GM08714 (cell line): ENCODE data around the gene ZSWIM1.

Experiments used
- H3K4me3 ChIP-seq: fragments of 200-500 bp; sonication (Bioruptor generic); 2 replicates; pipeline ENCODE4 v1.5.1; 2014; ENCODE audit warnings: mild to moderate bottlenecking, low read length, inconsistent platforms
- ZNF274 ChIP-seq: IDR thresholded peaks from 2 replicates; pipeline ENCODE4 v1.6.1; 2012; ENCODE audit warnings: mild to moderate bottlenecking, low read depth, low read length

Gene ZSWIM1

GRCh38 chr20:45845452-45845851, 35.6 kb upstream of the ZSWIM1 start:
- H3K4me3 ChIP-seq: no peak overlapping the region
- TF ChIP-seq ZNF274: no peak

- no peak overlapping the region for H3K4me3 ChIP-seq
- TF ChIP-seq ZNF274: no peak
Observed at GRCh38 chr20:45848421-45848820, 32.6 kb upstream of the ZSWIM1 start.

- H3K4me3 ChIP-seq: no peak overlapping the region
- no peak for TF ChIP-seq ZNF274
Observed at GRCh38 chr20:45848969-45849582, 32.0 kb upstream of the ZSWIM1 start.

GRCh38 chr20:45850238-45850637, 30.8 kb upstream of the ZSWIM1 start:
- no peak overlapping the region for H3K4me3 ChIP-seq
- no peak for TF ChIP-seq ZNF274

- TF ChIP-seq ZNF274: no peak
- H3K4me3 ChIP-seq: no peak overlapping the region
Observed at GRCh38 chr20:45850926-45851325, 30.1 kb upstream of the ZSWIM1 start.

GRCh38 chr20:45851501-45851900, 29.5 kb upstream of the ZSWIM1 start:
- no peak overlapping the region for H3K4me3 ChIP-seq
- no peak for TF ChIP-seq ZNF274

GRCh38 chr20:45852326-45852725, 28.7 kb upstream of the ZSWIM1 start:
- no peak for TF ChIP-seq ZNF274
- H3K4me3 ChIP-seq: no peak overlapping the region

- H3K4me3 ChIP-seq: no peak overlapping the region
- no peak for TF ChIP-seq ZNF274
Observed at GRCh38 chr20:45853484-45853883, 27.5 kb upstream of the ZSWIM1 start.

- H3K4me3 ChIP-seq: peak within 1 kb of the TSS; percentile 83
- no peak for TF ChIP-seq ZNF274
Observed at GRCh38 chr20:45857114-45857881, 23.7 kb upstream of the ZSWIM1 start, which contains the start of the genes ACOT8 and ZSWIM3. TSS of gene ACOT8 (minus strand) at chr20:45857392. CDS start at chr20:45857315, 77 bp downstream. TSS of gene ZSWIM3 (plus strand) at chr20:45857614. CDS start at chr20:45857826, 212 bp downstream.

- TF ChIP-seq ZNF274: no peak
- H3K4me3 ChIP-seq: peak overlapping the region; percentile 76
Observed at GRCh38 chr20:45857882-45858216, 23.2 kb upstream of the ZSWIM1 start.

- H3K4me3 ChIP-seq: no peak overlapping the region
- no peak for TF ChIP-seq ZNF274
Observed at GRCh38 chr20:45859916-45860315, 21.1 kb upstream of the ZSWIM1 start.

GRCh38 chr20:45860560-45861220, 20.3 kb upstream of the ZSWIM1 start:
- no peak overlapping the region for H3K4me3 ChIP-seq
- TF ChIP-seq ZNF274: no peak

GRCh38 chr20:45861221-45862075, 19.6 kb upstream of the ZSWIM1 start:
- TF ChIP-seq ZNF274: no peak
- H3K4me3 ChIP-seq: no peak overlapping the region

GRCh38 chr20:45863543-45864470, 17.2 kb upstream of the ZSWIM1 start:
- no peak for TF ChIP-seq ZNF274
- no peak overlapping the region for H3K4me3 ChIP-seq
